Small intestine (tissue), 7 donors: Measurements from ENCODE around the gene MBTPS1. TPM values are rescaled to one million over a fixed set of nuclear protein-coding genes. Genes with fewer than 3 reads are reported as not detected.

Experiments
- DNase-seq, 2 donors: peaks; one replicate each; pipeline versions ENCODE4 v3.0.0 to v3.0.0-alpha.2; 2013
- FAIRE-seq: peaks from 2 replicates; lab custom pipeline; 2012; peaks lifted over from hg19 to GRCh38; lab: Jason Lieb, UNC
- H3K27ac ChIP-seq, 3 donors: one replicate each; pipeline ENCODE4 v1.5.1; 2013; ENCODE audit warnings: low read length in 2 of 3, mild to moderate bottlenecking in 2 of 3, control low read depth in 1 of 3, inconsistent platforms in 1 of 3, low read depth in 1 of 3, moderate library complexity in 1 of 3
- H3K27me3 ChIP-seq, 3 donors: one replicate each; pipeline ENCODE4 v1.6.1; 2013; ENCODE audit warnings: low read length in 3 of 3, inconsistent platforms in 1 of 3; ENCODE audit not compliant: control insufficient read depth in 3 of 3, insufficient read depth in 3 of 3
- H3K36me3 ChIP-seq, 3 donors: one replicate each; pipeline ENCODE4 v1.6.1; 2013; ENCODE audit warnings: low read length in 3 of 3, inconsistent platforms in 1 of 3, low read depth in 1 of 3, mild to moderate bottlenecking in 1 of 3, moderate library complexity in 1 of 3; ENCODE audit not compliant: control insufficient read depth in 3 of 3, insufficient read depth in 2 of 3
- H3K4me1 ChIP-seq, 3 donors: one replicate each; pipeline ENCODE4 v1.6.1; 2013; ENCODE audit warnings: low read length in 2 of 3, inconsistent platforms in 1 of 3, low read depth in 1 of 3, mild to moderate bottlenecking in 1 of 3, moderate library complexity in 1 of 3; ENCODE audit not compliant: control insufficient read depth in 3 of 3, insufficient read depth in 2 of 3
- H3K4me3 ChIP-seq, 3 donors: one replicate each; pipeline ENCODE4 v1.5.1; 2013; ENCODE audit warnings: low read length in 3 of 3, control low read depth in 1 of 3, inconsistent platforms in 1 of 3, low read depth in 1 of 3, mild to moderate bottlenecking in 1 of 3, moderate library complexity in 1 of 3
- H3K9me3 ChIP-seq, 2 donors: one replicate each; pipeline ENCODE4 v1.6.1; 2013; ENCODE audit warnings: low read depth in 1 of 2, low read length in 1 of 2; ENCODE audit not compliant: control insufficient read depth in 2 of 2, insufficient read depth in 1 of 2
- WGBS, 3 donors: extraction: QIAGEN DNeasy Blood & Tissue Kit; methylation state at CpG; one replicate each; pipeline ENCODE4 v1.1.7; 2013; 5-methylcytosine and 5-hydroxymethylcytosine counted together
- polyA plus RNA-seq, 4 donors: library from polyadenylated mRNA; stranded (reverse) in 3 of 4; unstranded in 1 of 4; fragments of 200-250 nt in 3 of 4; fragments of 120-200 nt in 1 of 4; gene quantifications; one replicate each; pipeline versions ENCODE4 v1.2.1 to v1.2.3, GENCODE V29; 2013
- donor health status: healthy with polysubstance abuse.
- donor health status: control.
- donor health status: control.
- donor health status: Bipolar disorder and iron deficiency.
- donor health status: healthy.

MBTPS1 gene
- polyA plus RNA-seq, 4 donors: 24.0 to 69.0 (median 35.7) TPM

GRCh38 chr16:84103678-84104077 lies 13.1 kb downstream of the MBTPS1 start:
- H3K9me3 ChIP-seq: no peaks in the 10 kb centered on the region
- H3K4me1 ChIP-seq: no peaks in the 10 kb centered on the region
- 36 to 64% (median 45%) methylated on average over 5 of the region's 5 CpGs for WGBS, 3 donors
- FAIRE-seq (no peak), DNase-seq (no peak)
- H3K36me3 ChIP-seq: peaks cover under 1 to 28% (median 2%) of the 10 kb centered on the region in 3 donors
- no peak overlapping the region for H3K4me3 ChIP-seq
- H3K27me3 ChIP-seq: no peaks in the 10 kb centered on the region
- H3K27ac ChIP-seq: no peak overlapping the region

- no peak overlapping the region for H3K27ac ChIP-seq
- no peak for FAIRE-seq
- H3K4me3 ChIP-seq: no peak overlapping the region
- H3K4me1 ChIP-seq: no peaks in the 10 kb centered on the region
- no peak for DNase-seq
- WGBS, 3 donors: 96 to 98% (median 97%) methylated on average over 7 of the region's 7 CpGs
- H3K36me3 ChIP-seq: peaks cover 6 to 24% (median 22%) of the 10 kb centered on the region in 3 donors
- H3K9me3 ChIP-seq: no peaks in the 10 kb centered on the region
- no peaks in the 10 kb centered on the region for H3K27me3 ChIP-seq
Observed at GRCh38 chr16:84098939-84099338, 17.8 kb downstream of the MBTPS1 start.

- Histone ChIP-seq H3K9me3 (no peaks in the 10 kb centered on the region), H3K4me3 (no peak overlapping the region), H3K4me1 (no peaks in the 10 kb centered on the region), H3K27me3 (no peaks in the 10 kb centered on the region), H3K27ac (no peak overlapping the region), H3K36me3 (peaks cover 17 to 38% (median 34%) of the 10 kb centered on the region in 3 donors)
- DNase-seq (peak; percentile 25 to 45), FAIRE-seq (no peak)
- 39 to 71% (median 53%) methylated on average over 4 of the region's 4 CpGs for WGBS, 3 donors
Observed at GRCh38 chr16:84096447-84097005, 20.2 kb downstream of the MBTPS1 start.

GRCh38 chr16:84095466-84095865 lies 21.3 kb downstream of the MBTPS1 start:
- Histone ChIP-seq H3K36me3 (peaks cover 19 to 39% (median 37%) of the 10 kb centered on the region in 3 donors), H3K27me3 (no peaks in the 10 kb centered on the region), H3K4me3 (no peak overlapping the region), H3K9me3 (no peaks in the 10 kb centered on the region), H3K27ac (no peak overlapping the region), H3K4me1 (no peaks in the 10 kb centered on the region)
- FAIRE-seq (no peak), DNase-seq (no peak)
- 92 to 95% (median 94%) methylated on average over 14 of the region's 14 CpGs for WGBS, 3 donors

GRCh38 chr16:84093879-84094270 lies 22.9 kb downstream of the MBTPS1 start:
- H3K27ac ChIP-seq: no peak overlapping the region
- 92 to 98% (median 94%) methylated on average over 4 of the region's 4 CpGs for WGBS, 3 donors
- H3K36me3 ChIP-seq: peaks cover 23 to 48% (median 41%) of the 10 kb centered on the region in 3 donors
- FAIRE-seq (no peak), DNase-seq (no peak)
- no peaks in the 10 kb centered on the region for H3K4me1 ChIP-seq
- no peaks in the 10 kb centered on the region for H3K9me3 ChIP-seq
- no peaks in the 10 kb centered on the region for H3K27me3 ChIP-seq
- no peak overlapping the region for H3K4me3 ChIP-seq

GRCh38 chr16:84093120-84093878 lies 23.4 kb downstream of the MBTPS1 start:
- WGBS, 3 donors: 91 to 93% (median 92%) methylated on average over 16 of the region's 16 CpGs
- Histone ChIP-seq H3K27me3 (no peaks in the 10 kb centered on the region), H3K9me3 (no peaks in the 10 kb centered on the region), H3K36me3 (peaks cover 20 to 50% (median 44%) of the 10 kb centered on the region in 3 donors), H3K27ac (no peak overlapping the region), H3K4me1 (no peaks in the 10 kb centered on the region), H3K4me3 (no peak overlapping the region)
- no peak for DNase-seq
- no peak for FAIRE-seq

- FAIRE-seq (no peak), DNase-seq (peak; percentile 13 to 28)
- Histone ChIP-seq H3K4me3 (no peak overlapping the region), H3K9me3 (no peaks in the 10 kb centered on the region), H3K4me1 (no peaks in the 10 kb centered on the region), H3K27me3 (no peaks in the 10 kb centered on the region), H3K27ac (no peak overlapping the region), H3K36me3 (peaks cover 24 to 59% (median 44%) of the 10 kb centered on the region in 3 donors)
- WGBS, 3 donors: 82 to 87% (median 86%) methylated on average over 10 of the region's 10 CpGs
Observed at GRCh38 chr16:84091460-84091859, 25.3 kb downstream of the MBTPS1 start.

GRCh38 chr16:84090211-84090610 lies 26.5 kb downstream of the MBTPS1 start:
- no peaks in the 10 kb centered on the region for H3K4me1 ChIP-seq
- 90 to 92% (median 91%) methylated on average over 9 of the region's 9 CpGs for WGBS, 3 donors
- no peak overlapping the region for H3K27ac ChIP-seq
- DNase-seq: no peak
- no peak overlapping the region for H3K4me3 ChIP-seq
- H3K27me3 ChIP-seq: no peaks in the 10 kb centered on the region
- no peak for FAIRE-seq
- H3K36me3 ChIP-seq: peaks cover 22 to 60% (median 41%) of the 10 kb centered on the region in 3 donors
- no peaks in the 10 kb centered on the region for H3K9me3 ChIP-seq
